ENCODE results near the gene RELN.

RELN gene

DNA sequence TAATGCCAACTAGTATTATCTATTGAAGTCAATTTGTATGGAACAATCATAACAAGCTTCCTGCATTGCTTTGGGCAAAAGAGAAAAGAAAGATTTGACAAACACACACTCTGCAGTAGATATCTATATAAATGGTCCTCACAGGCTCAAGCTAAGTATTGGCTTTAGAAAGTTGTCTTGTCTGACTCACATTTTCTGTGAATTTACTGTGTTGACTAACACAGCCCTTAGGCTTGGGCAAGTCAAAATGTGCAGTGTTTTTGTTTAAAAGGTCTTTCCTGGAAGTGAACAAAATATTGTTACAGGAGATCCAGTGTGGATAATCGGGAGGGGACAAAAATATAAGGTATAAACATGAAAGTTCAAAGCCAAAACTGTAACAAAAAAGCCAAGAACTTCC, 194.4 kb downstream of the RELN start (continued):
- TF ChIP-seq, protein P1, sequence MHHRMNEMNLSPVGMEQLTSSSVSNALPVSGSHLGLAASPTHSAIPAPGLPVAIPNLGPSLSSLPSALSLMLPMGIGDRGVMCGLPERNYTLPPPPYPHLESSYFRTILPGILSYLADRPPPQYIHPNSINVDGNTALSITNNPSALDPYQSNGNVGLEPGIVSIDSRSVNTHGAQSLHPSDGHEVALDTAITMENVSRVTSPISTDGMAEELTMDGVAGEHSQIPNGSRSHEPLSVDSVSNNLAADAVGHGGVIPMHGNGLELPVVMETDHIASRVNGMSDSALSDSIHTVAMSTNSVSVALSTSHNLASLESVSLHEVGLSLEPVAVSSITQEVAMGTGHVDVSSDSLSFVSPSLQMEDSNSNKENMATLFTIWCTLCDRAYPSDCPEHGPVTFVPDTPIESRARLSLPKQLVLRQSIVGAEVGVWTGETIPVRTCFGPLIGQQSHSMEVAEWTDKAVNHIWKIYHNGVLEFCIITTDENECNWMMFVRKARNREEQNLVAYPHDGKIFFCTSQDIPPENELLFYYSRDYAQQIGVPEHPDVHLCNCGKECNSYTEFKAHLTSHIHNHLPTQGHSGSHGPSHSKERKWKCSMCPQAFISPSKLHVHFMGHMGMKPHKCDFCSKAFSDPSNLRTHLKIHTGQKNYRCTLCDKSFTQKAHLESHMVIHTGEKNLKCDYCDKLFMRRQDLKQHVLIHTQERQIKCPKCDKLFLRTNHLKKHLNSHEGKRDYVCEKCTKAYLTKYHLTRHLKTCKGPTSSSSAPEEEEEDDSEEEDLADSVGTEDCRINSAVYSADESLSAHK (tag by site-specific recombination; IDR thresholded peaks at IDR 0.05): no peak
- TF ChIP-seq ZNF202 (tag by site-specific recombination; IDR thresholded peaks at IDR 0.05; ENCODE audit: borderline replicate concordance): no peak
- no peak for TF ChIP-seq ZNF792 (tag by site-specific recombination; IDR thresholded peaks at IDR 0.05)
- TF ChIP-seq GLI4 (tag by site-specific recombination; IDR thresholded peaks at IDR 0.05): no peak
- TF ChIP-seq, protein P2, sequence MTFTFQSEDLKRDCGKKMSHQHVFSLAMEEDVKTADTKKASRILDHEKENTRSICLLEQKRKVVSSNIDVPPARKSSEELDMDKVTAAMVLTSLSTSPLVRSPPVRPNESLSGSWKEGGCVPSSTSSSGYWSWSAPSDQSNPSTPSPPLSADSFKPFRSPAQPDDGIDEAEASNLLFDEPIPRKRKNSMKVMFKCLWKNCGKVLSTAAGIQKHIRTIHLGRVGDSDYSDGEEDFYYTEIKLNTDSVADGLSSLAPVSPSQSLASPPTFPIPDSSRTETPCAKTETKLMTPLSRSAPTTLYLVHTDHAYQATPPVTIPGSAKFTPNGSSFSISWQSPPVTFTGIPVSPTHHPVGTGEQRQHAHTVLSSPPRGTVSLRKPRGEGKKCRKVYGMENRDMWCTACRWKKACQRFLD (tag by site-specific recombination; IDR thresholded peaks at IDR 0.05): no peak
- TF ChIP-seq PRDM1 (tag by site-specific recombination; IDR thresholded peaks at IDR 0.05): no peak

DNA sequence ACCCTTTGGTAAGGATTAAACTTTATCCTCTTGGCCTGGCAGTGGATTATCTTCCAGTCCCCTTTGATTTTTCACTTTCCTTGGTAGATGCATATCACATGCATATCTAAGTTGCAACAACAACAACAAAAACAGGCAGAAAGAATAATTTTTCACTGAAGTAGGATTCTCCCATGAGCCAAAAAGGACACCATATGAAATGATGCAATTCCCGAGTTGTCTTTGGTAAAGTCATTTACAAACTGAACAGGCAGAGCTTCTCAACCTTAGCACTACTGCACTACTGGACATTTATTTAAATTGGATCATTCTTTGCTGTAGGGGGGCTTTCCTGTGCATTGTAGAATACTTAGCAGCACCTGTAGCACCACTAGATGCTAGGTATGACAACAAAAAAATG, 195.0 kb downstream of the RELN start:
- TF ChIP-seq, protein P3, sequence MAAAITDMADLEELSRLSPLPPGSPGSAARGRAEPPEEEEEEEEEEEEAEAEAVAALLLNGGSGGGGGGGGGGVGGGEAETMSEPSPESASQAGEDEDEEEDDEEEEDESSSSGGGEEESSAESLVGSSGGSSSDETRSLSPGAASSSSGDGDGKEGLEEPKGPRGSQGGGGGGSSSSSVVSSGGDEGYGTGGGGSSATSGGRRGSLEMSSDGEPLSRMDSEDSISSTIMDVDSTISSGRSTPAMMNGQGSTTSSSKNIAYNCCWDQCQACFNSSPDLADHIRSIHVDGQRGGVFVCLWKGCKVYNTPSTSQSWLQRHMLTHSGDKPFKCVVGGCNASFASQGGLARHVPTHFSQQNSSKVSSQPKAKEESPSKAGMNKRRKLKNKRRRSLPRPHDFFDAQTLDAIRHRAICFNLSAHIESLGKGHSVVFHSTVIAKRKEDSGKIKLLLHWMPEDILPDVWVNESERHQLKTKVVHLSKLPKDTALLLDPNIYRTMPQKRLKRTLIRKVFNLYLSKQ (tag by site-specific recombination; IDR thresholded peaks at IDR 0.05; ENCODE audit: borderline replicate concordance): no peak
- TF ChIP-seq ZNF664 (tag by site-specific recombination; IDR thresholded peaks at IDR 0.05) (no peak), ZNF549 (tag by site-specific recombination; IDR thresholded peaks at IDR 0.05) (no peak), ZNF76 (tag by site-specific recombination; IDR thresholded peaks at IDR 0.05; ENCODE audit: borderline replicate concordance, low read depth) (no peak), ZNF433 (tag by site-specific recombination; IDR thresholded peaks at IDR 0.05; ENCODE audit: low read depth) (no peak), ZFP3 (tag by site-specific recombination; IDR thresholded peaks at IDR 0.05; ENCODE audit: low read depth) (no peak), ZNF654 (tag by site-specific recombination; IDR thresholded peaks at IDR 0.05; ENCODE audit: low read depth) (no peak), SALL2 (tag by site-specific recombination; IDR thresholded peaks at IDR 0.05; ENCODE audit: borderline replicate concordance) (no peak), ZNF292 (tag by site-specific recombination; IDR thresholded peaks at IDR 0.05; ENCODE audit: borderline replicate concordance, low read depth) (no peak), ZFP41 (tag by site-specific recombination; IDR thresholded peaks at IDR 0.05; ENCODE audit: borderline replicate concordance) (no peak), ZNF2 (tag by site-specific recombination; IDR thresholded peaks at IDR 0.05) (no peak), ZNF214 (tag by site-specific recombination; IDR thresholded peaks at IDR 0.05; ENCODE audit: borderline replicate concordance) (no peak), ZNF501 (tag by site-specific recombination; IDR thresholded peaks at IDR 0.05) (no peak)
- TF ChIP-seq, protein P4, sequence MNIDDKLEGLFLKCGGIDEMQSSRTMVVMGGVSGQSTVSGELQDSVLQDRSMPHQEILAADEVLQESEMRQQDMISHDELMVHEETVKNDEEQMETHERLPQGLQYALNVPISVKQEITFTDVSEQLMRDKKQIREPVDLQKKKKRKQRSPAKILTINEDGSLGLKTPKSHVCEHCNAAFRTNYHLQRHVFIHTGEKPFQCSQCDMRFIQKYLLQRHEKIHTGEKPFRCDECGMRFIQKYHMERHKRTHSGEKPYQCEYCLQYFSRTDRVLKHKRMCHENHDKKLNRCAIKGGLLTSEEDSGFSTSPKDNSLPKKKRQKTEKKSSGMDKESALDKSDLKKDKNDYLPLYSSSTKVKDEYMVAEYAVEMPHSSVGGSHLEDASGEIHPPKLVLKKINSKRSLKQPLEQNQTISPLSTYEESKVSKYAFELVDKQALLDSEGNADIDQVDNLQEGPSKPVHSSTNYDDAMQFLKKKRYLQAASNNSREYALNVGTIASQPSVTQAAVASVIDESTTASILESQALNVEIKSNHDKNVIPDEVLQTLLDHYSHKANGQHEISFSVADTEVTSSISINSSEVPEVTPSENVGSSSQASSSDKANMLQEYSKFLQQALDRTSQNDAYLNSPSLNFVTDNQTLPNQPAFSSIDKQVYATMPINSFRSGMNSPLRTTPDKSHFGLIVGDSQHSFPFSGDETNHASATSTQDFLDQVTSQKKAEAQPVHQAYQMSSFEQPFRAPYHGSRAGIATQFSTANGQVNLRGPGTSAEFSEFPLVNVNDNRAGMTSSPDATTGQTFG (tag by site-specific recombination; IDR thresholded peaks at IDR 0.05; ENCODE audit: borderline replicate concordance): no peak
- POLR2A ChIA-PET: no interaction called here
- H3K9me3 ChIP-seq (ENCODE audit: control insufficient read depth, insufficient read depth, low read depth, low read length): no peaks in the 10 kb centered on the region
- CTCF ChIA-PET: interaction anchor here (0.6 kb wide), 1 partner anchor 55 kb away, joined by 3 read pairs; no protein-coding TSS in a partner anchor
- H3K4me3 ChIP-seq (ENCODE audit: low read depth, low read length): no peak overlapping the region
- H3K27ac ChIP-seq (ENCODE audit: extremely low read depth, low read depth, low read length): no peak overlapping the region
- H3K36me3 ChIP-seq (ENCODE audit: control insufficient read depth in 2 of 2, insufficient read depth in 1 of 2, low read length in 2 of 2): no peaks in the 10 kb centered on the region
- no peaks in the 10 kb centered on the region for H3K4me1 ChIP-seq (ENCODE audit: control insufficient read depth, insufficient read depth, low read length)

Data from HEK293 (cell line).